ENCODE data around the gene INTS3.

GRCh38 chr1:153679337-153680119, 48.3 kb upstream of the INTS3 start:
- TF ChIP-seq SUZ12 (IDR thresholded peaks at IDR 0.05; ENCODE audit: extremely low read depth, insufficient read depth, insufficient read length) (peak; percentile 82), YY1 (IDR thresholded peaks at IDR 0.05; ENCODE audit: insufficient read depth, insufficient read length) (no peak), ZNF274 (IDR thresholded peaks at IDR 0.05; ENCODE audit: low read depth, low read length) (no peak)
